Left ventricle myocardium inferior (tissue), 1 donor: Measurements from ENCODE around the gene EIPR1. TPM values are rescaled to one million over a fixed set of nuclear protein-coding genes. Genes with fewer than 3 reads are reported as not detected.

Source experiments
- DNase-seq: peaks from one replicate; pipeline ENCODE4 v3.0.0-alpha.2; 2020
- H3K27ac ChIP-seq: fragments of 200-600 bp; replicated peaks from 2 replicates; pipeline ENCODE4 v1.8.0; 2021
- H3K27me3 ChIP-seq: fragments of 200-600 bp; 2 replicates; pipeline ENCODE4 v1.8.0; 2021; ENCODE audit warnings: low read depth
- H3K36me3 ChIP-seq: fragments of 200-600 bp; 2 replicates; pipeline ENCODE4 v1.8.0; 2021
- H3K4me1 ChIP-seq: fragments of 200-600 bp; 2 replicates; pipeline ENCODE4 v1.8.0; 2021
- H3K4me3 ChIP-seq: fragments of 200-600 bp; 2 replicates; pipeline ENCODE4 v1.8.0; 2021; ENCODE audit warnings: mild to moderate bottlenecking, moderate library complexity
- H3K9me3 ChIP-seq: fragments of 200-600 bp; replicated peaks from 2 replicates; pipeline ENCODE4 v1.8.0; 2021
- intact Hi-C: fragments of 100-400 bp; cut with micrococcal nuclease; formaldehyde crosslinking; loops from one replicate; pipeline ENCODE4 v1.11.0; 2022
- total RNA-seq: library from RNA; stranded (reverse); fragmentation: NEBNext Ultra II Directional; extraction: Animal tissue kit (Norgen Biotek cat#: 25700); gene quantifications from one replicate; pipeline ENCODE4 v1.2.1, GENCODE V29; 2021
- TF ChIP-seq, protein P1 (sequence below): fragments of 200-600 bp; IDR thresholded peaks from 2 replicates; pipeline ENCODE4 v1.8.0; 2021; ENCODE audit warnings: antibody characterized with exemption, mild to moderate bottlenecking, borderline replicate concordance
- donor health status: DM: no; HTN: yes; CAD: no; lungs with severe emphysema.

EIPR1 gene
- total RNA-seq, 1 donor from 2014 or later: 12.2 TPM

DNA sequence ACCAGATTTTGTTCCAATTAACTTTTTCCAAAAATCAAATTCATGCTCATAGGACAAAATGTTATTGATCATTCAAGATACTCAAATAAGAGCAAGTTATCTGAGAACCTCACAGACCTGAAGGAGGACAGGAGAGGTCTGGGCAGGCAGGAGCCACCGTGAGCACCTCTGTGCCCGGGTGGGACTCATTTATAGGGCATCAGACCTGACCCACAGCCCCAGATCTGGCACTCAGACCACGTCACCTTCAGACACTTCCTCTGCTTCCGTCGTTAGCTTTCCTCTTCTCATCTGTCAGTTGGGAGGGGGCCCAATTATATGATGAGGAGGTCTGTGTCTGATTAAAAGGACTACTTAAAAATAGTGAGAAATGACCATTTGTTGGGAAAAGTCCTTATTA is 169.4 kb downstream of the EIPR1 start:
- TF ChIP-seq, protein P1, sequence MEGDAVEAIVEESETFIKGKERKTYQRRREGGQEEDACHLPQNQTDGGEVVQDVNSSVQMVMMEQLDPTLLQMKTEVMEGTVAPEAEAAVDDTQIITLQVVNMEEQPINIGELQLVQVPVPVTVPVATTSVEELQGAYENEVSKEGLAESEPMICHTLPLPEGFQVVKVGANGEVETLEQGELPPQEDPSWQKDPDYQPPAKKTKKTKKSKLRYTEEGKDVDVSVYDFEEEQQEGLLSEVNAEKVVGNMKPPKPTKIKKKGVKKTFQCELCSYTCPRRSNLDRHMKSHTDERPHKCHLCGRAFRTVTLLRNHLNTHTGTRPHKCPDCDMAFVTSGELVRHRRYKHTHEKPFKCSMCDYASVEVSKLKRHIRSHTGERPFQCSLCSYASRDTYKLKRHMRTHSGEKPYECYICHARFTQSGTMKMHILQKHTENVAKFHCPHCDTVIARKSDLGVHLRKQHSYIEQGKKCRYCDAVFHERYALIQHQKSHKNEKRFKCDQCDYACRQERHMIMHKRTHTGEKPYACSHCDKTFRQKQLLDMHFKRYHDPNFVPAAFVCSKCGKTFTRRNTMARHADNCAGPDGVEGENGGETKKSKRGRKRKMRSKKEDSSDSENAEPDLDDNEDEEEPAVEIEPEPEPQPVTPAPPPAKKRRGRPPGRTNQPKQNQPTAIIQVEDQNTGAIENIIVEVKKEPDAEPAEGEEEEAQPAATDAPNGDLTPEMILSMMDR: no peak
- intact Hi-C loops: no loop called here
- Histone ChIP-seq H3K4me1 (no peaks in the 10 kb centered on the region), H3K36me3 (no peaks in the 10 kb centered on the region), H3K27ac (no peak overlapping the region), H3K9me3 (no peaks in the 10 kb centered on the region), H3K27me3 (no peaks in the 10 kb centered on the region), H3K4me3 (no peak overlapping the region)
- no peak for DNase-seq

DNA sequence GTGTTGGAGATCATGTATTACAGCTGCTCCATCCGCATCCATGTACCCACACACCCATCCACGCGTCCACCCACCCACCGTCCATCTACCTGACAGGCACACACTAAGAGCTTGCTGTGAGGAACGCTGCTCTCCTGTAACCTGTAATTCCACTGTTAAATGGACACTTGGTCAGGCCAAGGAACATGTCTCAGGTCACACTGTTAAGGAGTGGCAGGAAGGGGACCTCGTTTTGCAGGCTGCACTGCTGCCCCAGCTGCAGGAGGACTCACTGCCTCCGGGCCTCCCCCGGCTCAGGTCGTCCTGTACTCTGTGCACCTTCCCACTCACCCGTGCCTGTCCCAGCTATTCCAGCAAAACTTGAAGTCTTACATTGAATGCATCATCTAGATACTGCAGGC is 170.5 kb downstream of the EIPR1 start:
- H3K9me3 ChIP-seq: no peaks in the 10 kb centered on the region
- H3K27me3 ChIP-seq: no peaks in the 10 kb centered on the region
- no peak for DNase-seq
- no peaks in the 10 kb centered on the region for H3K36me3 ChIP-seq
- no peak overlapping the region for H3K27ac ChIP-seq
- H3K4me1 ChIP-seq: no peaks in the 10 kb centered on the region
- TF ChIP-seq, protein P1: no peak
- intact Hi-C loops: no loop called here
- H3K4me3 ChIP-seq: no peak overlapping the region

DNA sequence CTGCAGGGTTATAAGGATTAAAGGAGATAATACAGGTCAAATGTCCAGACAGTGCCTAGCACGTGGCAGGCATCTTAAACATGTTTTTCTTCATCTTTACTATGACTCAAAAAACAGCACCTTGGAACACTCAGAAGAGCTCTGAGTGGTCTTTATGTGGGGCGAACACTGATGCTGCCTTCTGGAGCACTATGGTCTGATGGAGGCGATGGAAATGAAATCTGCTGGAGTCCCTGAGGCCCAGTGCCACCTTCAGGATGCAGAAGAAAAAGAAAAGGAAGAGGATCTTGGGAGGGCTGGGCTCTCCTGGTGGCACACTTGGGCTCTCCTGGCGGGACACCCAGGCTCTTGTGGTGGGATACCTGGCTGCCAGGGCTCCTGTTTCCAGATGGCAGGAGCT is 171.8 kb downstream of the EIPR1 start:
- H3K4me1 ChIP-seq: peaks cover under 1% of the 10 kb centered on the region

DNA sequence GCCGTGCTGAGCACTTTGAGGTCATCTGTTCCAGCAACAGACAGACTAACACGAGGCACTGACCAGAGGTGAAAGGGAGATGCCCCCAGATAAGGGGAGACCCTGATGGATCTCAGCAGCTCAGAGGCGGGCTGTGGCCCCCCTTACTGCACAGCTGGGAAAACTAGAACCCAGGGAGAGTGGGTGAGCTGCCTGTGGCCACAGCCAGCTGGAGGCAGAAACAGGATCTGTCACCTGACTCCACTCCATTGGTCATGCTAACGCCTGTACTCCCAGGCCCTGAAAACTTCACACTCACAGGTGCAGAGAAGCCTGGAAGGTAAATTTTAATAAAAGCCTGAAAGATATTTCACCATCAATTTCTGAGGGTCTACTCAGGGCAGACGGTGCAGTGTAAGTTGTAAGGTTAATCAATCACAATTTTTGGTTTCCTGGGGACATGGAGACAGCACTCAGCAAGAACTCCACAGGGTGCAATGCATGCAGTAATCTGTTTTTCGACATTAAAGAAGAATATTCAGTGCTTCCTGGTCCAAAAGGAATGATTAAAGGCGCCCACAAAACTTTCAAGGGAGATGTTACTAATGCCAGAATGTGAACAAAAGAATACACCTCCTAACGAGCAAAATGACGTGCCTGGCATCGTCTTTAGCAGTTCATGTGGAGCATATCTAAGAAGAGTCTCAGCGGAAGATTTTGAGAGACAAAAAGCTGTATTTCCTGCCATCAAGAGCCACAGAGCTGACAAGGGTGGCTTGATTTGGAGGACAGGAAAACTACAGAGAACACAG is 173.4 kb downstream of the EIPR1 start:
- Histone ChIP-seq H3K9me3 (no peaks in the 10 kb centered on the region), H3K4me1 (peaks cover 10% of the 10 kb centered on the region), H3K27me3 (no peaks in the 10 kb centered on the region), H3K36me3 (no peaks in the 10 kb centered on the region), H3K4me3 (no peak overlapping the region), H3K27ac (no peak overlapping the region)
- intact Hi-C loops: no loop called here
- TF ChIP-seq, protein P1: no peak
- DNase-seq: no peak

More for the DNA sequence above, 171.8 kb downstream of the EIPR1 start:
- intact Hi-C loops: no loop called here
- Histone ChIP-seq H3K27ac (no peak overlapping the region), H3K4me3 (no peak overlapping the region), H3K36me3 (no peaks in the 10 kb centered on the region), H3K9me3 (no peaks in the 10 kb centered on the region), H3K27me3 (no peaks in the 10 kb centered on the region)
- DNase-seq: no peak
- TF ChIP-seq, protein P1: no peak

DNA sequence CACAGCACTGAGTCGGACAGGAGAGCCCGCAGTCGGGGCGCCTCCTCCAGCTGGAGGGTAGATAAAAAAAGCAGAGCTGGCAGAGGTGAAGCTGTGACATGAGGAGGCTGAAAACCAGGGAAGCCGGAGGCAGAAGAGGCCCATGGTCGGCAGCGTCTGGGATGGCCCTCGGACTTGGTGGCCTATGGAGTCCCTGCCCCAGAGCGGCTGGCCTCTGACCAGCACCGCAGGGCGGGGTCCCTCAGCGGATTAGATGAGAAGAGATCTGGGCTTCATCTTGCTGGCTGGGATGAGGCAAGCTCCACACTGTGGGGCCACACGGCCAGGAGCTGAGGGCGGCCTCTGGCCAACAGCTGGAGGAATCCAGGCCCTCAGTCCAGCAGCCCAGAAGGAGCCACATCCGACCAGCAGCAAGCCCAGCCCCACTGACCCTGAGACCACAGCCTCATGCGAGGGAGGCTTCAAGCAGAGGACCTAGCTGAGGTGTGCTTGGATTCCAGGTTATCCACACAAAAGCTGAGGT is 174.1 kb downstream of the EIPR1 start:
- TF ChIP-seq, protein P1: no peak
- H3K4me1 ChIP-seq: peaks cover 10% of the 10 kb centered on the region
- no peaks in the 10 kb centered on the region for H3K36me3 ChIP-seq
- H3K4me3 ChIP-seq: no peak overlapping the region
- intact Hi-C loops: no loop called here
- DNase-seq: no peak
- no peaks in the 10 kb centered on the region for H3K27me3 ChIP-seq
- H3K9me3 ChIP-seq: no peaks in the 10 kb centered on the region
- no peak overlapping the region for H3K27ac ChIP-seq
